PFSK-1 (cell line): ENCODE results near the gene PHB1.

ENCODE experiments used
- FOXP2 ChIP-seq: optimal IDR thresholded peaks from 2 replicates; pipeline ENCODE3; 2011; ENCODE audit warnings: borderline replicate concordance, control low read depth, inconsistent platforms; ENCODE audit not compliant: insufficient read depth; ENCODE audit errors: extremely low read length, extremely low read depth
- POLR2AphosphoS5 ChIP-seq: IDR thresholded peaks from 2 replicates; pipeline ENCODE4 v1.6.1; 2012; ENCODE audit warnings: low read depth, mild to moderate bottlenecking, control low read depth, low read length, moderate library complexity
- SIN3A ChIP-seq: IDR thresholded peaks from 2 replicates; pipeline ENCODE4 v1.6.1; 2012; ENCODE audit warnings: mild to moderate bottlenecking, low read length, moderate library complexity, borderline replicate concordance; ENCODE audit not compliant: insufficient read depth
- TAF1 ChIP-seq: IDR thresholded peaks from 2 replicates; pipeline ENCODE4 v1.6.1; 2012; ENCODE audit warnings: low read length, control low read depth, borderline replicate concordance; ENCODE audit not compliant: insufficient read depth
- TF ChIP-seq, protein P1 (sequence below), 2 experiments: IDR thresholded peaks; 2 replicates each; pipeline versions ENCODE4 v1.6.1 to v1.8.0; 2011 to 2012; ENCODE audit warnings: low read depth in 2 of 2, low read length in 2 of 2, control low read depth in 1 of 2, inconsistent platforms in 1 of 2, mild to moderate bottlenecking in 1 of 2, moderate library complexity in 1 of 2; ENCODE audit not compliant: insufficient read depth in 1 of 2

PHB1 gene

GRCh38 chr17:49439673-49440571, 25.2 kb upstream of the PHB1 start:
- TF ChIP-seq FOXP2 (no peak), SIN3A (no peak), POLR2AphosphoS5 (no peak), TAF1 (no peak)
- TF ChIP-seq, protein P1, sequence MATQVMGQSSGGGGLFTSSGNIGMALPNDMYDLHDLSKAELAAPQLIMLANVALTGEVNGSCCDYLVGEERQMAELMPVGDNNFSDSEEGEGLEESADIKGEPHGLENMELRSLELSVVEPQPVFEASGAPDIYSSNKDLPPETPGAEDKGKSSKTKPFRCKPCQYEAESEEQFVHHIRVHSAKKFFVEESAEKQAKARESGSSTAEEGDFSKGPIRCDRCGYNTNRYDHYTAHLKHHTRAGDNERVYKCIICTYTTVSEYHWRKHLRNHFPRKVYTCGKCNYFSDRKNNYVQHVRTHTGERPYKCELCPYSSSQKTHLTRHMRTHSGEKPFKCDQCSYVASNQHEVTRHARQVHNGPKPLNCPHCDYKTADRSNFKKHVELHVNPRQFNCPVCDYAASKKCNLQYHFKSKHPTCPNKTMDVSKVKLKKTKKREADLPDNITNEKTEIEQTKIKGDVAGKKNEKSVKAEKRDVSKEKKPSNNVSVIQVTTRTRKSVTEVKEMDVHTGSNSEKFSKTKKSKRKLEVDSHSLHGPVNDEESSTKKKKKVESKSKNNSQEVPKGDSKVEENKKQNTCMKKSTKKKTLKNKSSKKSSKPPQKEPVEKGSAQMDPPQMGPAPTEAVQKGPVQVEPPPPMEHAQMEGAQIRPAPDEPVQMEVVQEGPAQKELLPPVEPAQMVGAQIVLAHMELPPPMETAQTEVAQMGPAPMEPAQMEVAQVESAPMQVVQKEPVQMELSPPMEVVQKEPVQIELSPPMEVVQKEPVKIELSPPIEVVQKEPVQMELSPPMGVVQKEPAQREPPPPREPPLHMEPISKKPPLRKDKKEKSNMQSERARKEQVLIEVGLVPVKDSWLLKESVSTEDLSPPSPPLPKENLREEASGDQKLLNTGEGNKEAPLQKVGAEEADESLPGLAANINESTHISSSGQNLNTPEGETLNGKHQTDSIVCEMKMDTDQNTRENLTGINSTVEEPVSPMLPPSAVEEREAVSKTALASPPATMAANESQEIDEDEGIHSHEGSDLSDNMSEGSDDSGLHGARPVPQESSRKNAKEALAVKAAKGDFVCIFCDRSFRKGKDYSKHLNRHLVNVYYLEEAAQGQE (IDR thresholded peaks at IDR 0.05; ENCODE audit: insufficient read depth in 1 of 2, low read depth in 2 of 2, low read length in 2 of 2) = no peak

GRCh38 chr17:49439305-49439672, 24.6 kb upstream of the PHB1 start:
- TF ChIP-seq, protein P1 (IDR thresholded peaks at IDR 0.05; ENCODE audit: insufficient read depth in 1 of 2, low read depth in 2 of 2, low read length in 2 of 2) = no peak
- TF ChIP-seq SIN3A (no peak), FOXP2 (no peak), TAF1 (no peak), POLR2AphosphoS5 (no peak)

- TF ChIP-seq POLR2AphosphoS5 (no peak), SIN3A (no peak), TAF1 (no peak), FOXP2 (no peak)
- TF ChIP-seq, protein P1 (IDR thresholded peaks at IDR 0.05; ENCODE audit: insufficient read depth in 1 of 2, low read depth in 2 of 2, low read length in 2 of 2) = no peak
Observed at GRCh38 chr17:49438436-49439278, 24.0 kb upstream of the PHB1 start.

DNA sequence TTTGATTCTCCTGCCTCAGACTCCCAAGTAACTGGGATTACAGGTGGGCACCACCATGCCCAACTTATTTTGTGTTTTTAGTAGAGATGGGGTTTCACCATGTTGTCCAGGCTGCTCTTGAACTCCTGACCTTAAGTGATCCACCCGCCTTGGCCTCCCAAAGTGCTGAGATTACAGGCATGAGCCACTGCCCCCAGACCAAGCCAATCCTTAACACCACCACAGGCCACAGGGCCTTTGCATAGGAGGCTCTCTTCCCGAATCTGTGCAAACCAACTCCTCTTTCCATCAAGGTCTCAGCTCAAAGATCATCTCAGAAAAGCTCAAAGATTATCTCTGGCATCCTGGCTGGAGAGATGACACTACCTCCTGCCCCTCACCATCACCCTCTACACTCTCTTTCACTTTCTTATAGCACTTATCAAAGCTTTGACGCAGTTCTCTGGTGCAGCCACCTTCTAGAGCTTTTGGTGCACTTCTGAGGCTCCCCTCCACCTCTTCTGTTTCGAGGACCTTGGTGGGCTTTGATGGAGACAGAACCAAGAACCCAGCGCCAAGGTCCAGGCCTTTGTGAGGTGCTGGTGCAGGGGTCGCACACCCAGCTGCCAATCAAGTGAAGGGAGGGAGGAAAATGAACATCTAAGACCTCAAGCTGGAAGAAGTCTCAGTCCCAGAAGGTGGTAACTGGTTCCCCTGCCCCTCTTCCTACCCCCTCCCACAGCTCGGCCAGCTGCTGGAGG, 23.2 kb upstream of the PHB1 start:
- TF ChIP-seq TAF1 (no peak), POLR2AphosphoS5 (no peak), FOXP2 (no peak), SIN3A (no peak)
- TF ChIP-seq, protein P1 (IDR thresholded peaks at IDR 0.05; ENCODE audit: insufficient read depth in 1 of 2, low read depth in 2 of 2, low read length in 2 of 2) = no peak
